SK-N-SH (cell line): ENCODE data around the gene PROK2. TPM values are rescaled to one million over a fixed set of nuclear protein-coding genes. Genes with fewer than 3 reads are reported as not detected.

Experiments
- CTCF ChIA-PET: fragments of 300-600, 350-600 bp; formaldehyde crosslinking; extraction: SDS; loops from one replicate; lab custom pipeline; 2021; lab: Yijun Ruan, JAX
- POLR2A ChIA-PET: fragments of 350-600 bp; sonication (Branson Sonifier 250); formaldehyde crosslinking; extraction: SDS; loops from one replicate; lab custom pipeline; 2020; ENCODE audit warnings: antibody characterized with exemption, inconsistent platforms; lab: Yijun Ruan, JAX
- DNase-seq: peaks from one replicate; pipeline ENCODE4 v3.0.0; 2012
- H2AFZ ChIP-seq: fragments of 200-600 bp; sonication (generic); 2 replicates; pipeline ENCODE4 v1.8.1; 2016; ENCODE audit warnings: antibody characterized with exemption, mild to moderate bottlenecking, low read depth
- H3F3A ChIP-seq: fragments of 200-600 bp; sonication (generic); replicated peaks from 2 replicates; pipeline ENCODE3; 2016; ENCODE audit warnings: antibody characterized with exemption, mild to moderate bottlenecking; ENCODE audit not compliant: insufficient read depth
- H3K27ac ChIP-seq, 2 experiments: fragments of 200-500 bp in 1 of 2; fragments of 200-600 bp in 1 of 2; sonication (Bioruptor generic) in 1 of 2; sonication (generic), shearing (Covaris generic) in 1 of 2; 2 replicates each; pipeline versions ENCODE4 v1.5.1 to v1.6.1; 2014 to 2016; ENCODE audit warnings: low read depth in 2 of 2, inconsistent platforms in 1 of 2, low read length in 1 of 2, mild to moderate bottlenecking in 1 of 2, mixed read lengths in 1 of 2
- H3K27me3 ChIP-seq: fragments of 200-600 bp; sonication (generic), shearing (Covaris generic); 2 replicates; pipeline ENCODE4 v1.6.1; 2016; ENCODE audit warnings: mixed run types; ENCODE audit not compliant: insufficient read depth
- H3K36me3 ChIP-seq, 2 experiments: fragments of 200-500 bp in 1 of 2; fragments of 200-600 bp in 1 of 2; sonication (Bioruptor generic) in 1 of 2; sonication (generic) in 1 of 2; replicated peaks in 1 of 2; 2 replicates each; pipeline versions ENCODE3 to v1.5.1; 2014 to 2016; ENCODE audit warnings: low read length in 1 of 2, mild to moderate bottlenecking in 1 of 2; ENCODE audit not compliant: insufficient read depth in 2 of 2, control insufficient read depth in 1 of 2
- H3K4me1 ChIP-seq, 2 experiments: fragments of 200-500 bp in 1 of 2; fragments of 200-600 bp in 1 of 2; sonication (Bioruptor generic) in 1 of 2; sonication (generic), shearing (Covaris generic) in 1 of 2; 2 replicates each; pipeline versions ENCODE4 v1.5.1 to v1.6.1; 2014 to 2016; ENCODE audit warnings: low read depth in 1 of 2, low read length in 1 of 2, mixed run types in 1 of 2; ENCODE audit not compliant: insufficient read depth in 2 of 2, control insufficient read depth in 1 of 2
- H3K4me2 ChIP-seq: fragments of 200-600 bp; sonication (generic), shearing (Covaris generic); 2 replicates; pipeline ENCODE4 v1.6.1; 2017; ENCODE audit warnings: mixed run types
- H3K4me3 ChIP-seq, 2 experiments: fragments of 200-500 bp in 1 of 2; fragments of 200-600 bp in 1 of 2; sonication (Bioruptor generic) in 1 of 2; sonication (generic), shearing (Covaris generic) in 1 of 2; 2 replicates each; pipeline versions ENCODE4 v1.5.1 to v1.8.1; 2014 to 2016; ENCODE audit warnings: low read depth in 2 of 2, inconsistent platforms in 1 of 2, low read length in 1 of 2, mild to moderate bottlenecking in 1 of 2, mixed read lengths in 1 of 2, moderate library complexity in 1 of 2
- H3K79me2 ChIP-seq: fragments of 200-600 bp; sonication (generic); 2 replicates; pipeline ENCODE4 v1.8.1; 2017; ENCODE audit warnings: mild to moderate bottlenecking; ENCODE audit not compliant: insufficient read depth
- H3K9ac ChIP-seq: fragments of 200-600 bp; sonication (generic); 2 replicates; pipeline ENCODE4 v1.6.1; 2017; ENCODE audit warnings: mixed run types
- H3K9me2 ChIP-seq: fragments of 200-600 bp; sonication (generic); 2 replicates; pipeline ENCODE4 v1.6.1; 2017; ENCODE audit warnings: mixed run types
- H3K9me3 ChIP-seq: fragments of 200-600 bp; sonication (generic); 2 replicates; pipeline ENCODE4 v1.6.1; 2017; ENCODE audit warnings: mixed run types, mild to moderate bottlenecking, moderate library complexity
- H4K20me1 ChIP-seq: fragments of 200-600 bp; sonication (generic); 2 replicates; pipeline ENCODE4 v1.6.1; 2017; ENCODE audit warnings: mild to moderate bottlenecking, mixed run types; ENCODE audit not compliant: insufficient read depth
- GABPA ChIP-seq: IDR thresholded peaks from 2 replicates; pipeline ENCODE4 v1.4.0; 2012; ENCODE audit warnings: low read depth, mild to moderate bottlenecking
- GATA2 ChIP-seq: sonication (generic); formaldehyde crosslinking; IDR thresholded peaks from 2 replicates; pipeline ENCODE4 v1.5.0; 2020; ENCODE audit warnings: mild to moderate bottlenecking, missing genetic modification reagents
- NFIC ChIP-seq: IDR thresholded peaks from 2 replicates; pipeline ENCODE4 v1.4.0; 2012; ENCODE audit warnings: borderline replicate concordance
- RAD21 ChIP-seq: IDR thresholded peaks from 2 replicates; pipeline ENCODE4 v1.6.1; 2012; ENCODE audit warnings: mild to moderate bottlenecking, low read length
- REST ChIP-seq: IDR thresholded peaks from 2 replicates; pipeline ENCODE4 v1.6.1; 2012; ENCODE audit warnings: mild to moderate bottlenecking, low read depth, low read length, moderate library complexity
- RXRA ChIP-seq: IDR thresholded peaks from 2 replicates; pipeline ENCODE4 v1.4.0; 2012; ENCODE audit warnings: low read depth, mild to moderate bottlenecking, borderline replicate concordance
- SMC3 ChIP-seq: IDR thresholded peaks from 2 replicates; pipeline ENCODE4 v1.6.1; 2012; ENCODE audit warnings: low read depth, low read length, improper control_type of control experiment
- YY1 ChIP-seq: IDR thresholded peaks from 2 replicates; pipeline ENCODE4 v1.4.0; 2012; ENCODE audit warnings: low read depth, mild to moderate bottlenecking
- WGBS: methylation state at CpG from one replicate; pipeline ENCODE4 v1.1.6; 2017; ENCODE audit warnings: low lambda C conversion rate; 5-methylcytosine and 5-hydroxymethylcytosine counted together
- polyA plus RNA-seq, 3 experiments: library from polyadenylated mRNA; depleted of rRNA; stranded (reverse); fragments of >200 nt; gene quantifications; 2 replicates each; pipeline ENCODE4 v1.2.3, GENCODE V29; 2012
- TF ChIP-seq, protein P1 (sequence below): IDR thresholded peaks from 2 replicates; pipeline ENCODE4 v1.4.0; 2012; ENCODE audit warnings: low read depth, borderline replicate concordance
- TF ChIP-seq, protein P2 (sequence below): IDR thresholded peaks from 2 replicates; pipeline ENCODE4 v1.4.0; 2012; ENCODE audit warnings: low read depth

The PROK2 gene
- polyA plus RNA-seq, 1 of the 3 experiments (the other 2 are of a cell fraction) = not detected

DNA sequence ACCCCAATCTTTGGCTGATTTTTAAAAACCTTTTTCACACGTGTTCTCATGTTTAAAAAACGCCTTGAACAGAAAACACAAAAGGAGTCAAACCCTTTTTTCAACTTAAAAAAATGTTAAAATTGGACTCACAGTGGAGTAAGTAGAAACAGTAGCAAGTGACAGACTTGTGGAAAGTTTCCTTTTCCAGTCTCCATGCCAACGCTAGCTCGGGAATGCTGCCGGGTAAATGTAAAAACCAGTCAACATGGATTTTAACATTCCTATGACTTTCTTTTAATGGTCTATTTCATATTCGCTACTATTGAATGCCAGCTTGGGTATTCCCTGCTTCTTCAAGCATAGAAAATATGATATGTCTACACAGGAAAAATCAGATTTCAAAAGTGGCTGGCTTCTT is 1.6 kb upstream of the PROK2 start:
- DNase-seq = no peak
- H3K9me2 ChIP-seq = no peaks in the 10 kb centered on the region
- H3K9ac ChIP-seq = no peak overlapping the region
- H3K9me3 ChIP-seq = no peaks in the 10 kb centered on the region
- no peak overlapping the region for H2AFZ ChIP-seq
- peaks cover 28% of the 10 kb centered on the region for H3K27me3 ChIP-seq
- H3K79me2 ChIP-seq = no peaks in the 10 kb centered on the region
- CTCF ChIA-PET = no interaction called here
- H3K4me3 ChIP-seq = no peak overlapping the region
- peaks cover 0 to 6% of the 10 kb centered on the region in 2 experiments; a peak in 1 of 4 replicates for H3K4me1 ChIP-seq
- H3K27ac ChIP-seq = no peak overlapping the region
- no peaks in the 10 kb centered on the region for H4K20me1 ChIP-seq
- TF ChIP-seq, protein P1, sequence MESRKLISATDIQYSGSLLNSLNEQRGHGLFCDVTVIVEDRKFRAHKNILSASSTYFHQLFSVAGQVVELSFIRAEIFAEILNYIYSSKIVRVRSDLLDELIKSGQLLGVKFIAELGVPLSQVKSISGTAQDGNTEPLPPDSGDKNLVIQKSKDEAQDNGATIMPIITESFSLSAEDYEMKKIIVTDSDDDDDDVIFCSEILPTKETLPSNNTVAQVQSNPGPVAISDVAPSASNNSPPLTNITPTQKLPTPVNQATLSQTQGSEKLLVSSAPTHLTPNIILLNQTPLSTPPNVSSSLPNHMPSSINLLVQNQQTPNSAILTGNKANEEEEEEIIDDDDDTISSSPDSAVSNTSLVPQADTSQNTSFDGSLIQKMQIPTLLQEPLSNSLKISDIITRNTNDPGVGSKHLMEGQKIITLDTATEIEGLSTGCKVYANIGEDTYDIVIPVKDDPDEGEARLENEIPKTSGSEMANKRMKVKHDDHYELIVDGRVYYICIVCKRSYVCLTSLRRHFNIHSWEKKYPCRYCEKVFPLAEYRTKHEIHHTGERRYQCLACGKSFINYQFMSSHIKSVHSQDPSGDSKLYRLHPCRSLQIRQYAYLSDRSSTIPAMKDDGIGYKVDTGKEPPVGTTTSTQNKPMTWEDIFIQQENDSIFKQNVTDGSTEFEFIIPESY = no peak
- TF ChIP-seq RXRA (no peak), REST (no peak), YY1 (no peak), GATA2 (CRISPR knock-in tag) (no peak), RAD21 (no peak), NFIC (no peak), GABPA (no peak)
- H3K4me2 ChIP-seq = no peak overlapping the region
- POLR2A ChIA-PET = no interaction called here
- WGBS = 69% methylated on average over 6 of the region's 6 CpGs
- no peaks in the 10 kb centered on the region for H3F3A ChIP-seq
- no peaks in the 10 kb centered on the region for H3K36me3 ChIP-seq

GRCh38 chr3:71786217-71786549 is 1.2 kb upstream of the PROK2 start:
- H3K27ac ChIP-seq = no peak overlapping the region
- H2AFZ ChIP-seq = no peak overlapping the region
- H3F3A ChIP-seq = no peaks in the 10 kb centered on the region
- H3K4me2 ChIP-seq = no peak overlapping the region
- no peaks in the 10 kb centered on the region for H3K9me2 ChIP-seq
- H3K4me3 ChIP-seq = no peak overlapping the region
- POLR2A ChIA-PET = no interaction called here
- 81% methylated on average over 8 of the region's 8 CpGs for WGBS
- no peak for DNase-seq
- peaks cover 0 to 6% of the 10 kb centered on the region in 2 experiments; a peak in 1 of 4 replicates for H3K4me1 ChIP-seq
- CTCF ChIA-PET = no interaction called here
- TF ChIP-seq SMC3 (no peak), GABPA (no peak), RAD21 (no peak)
- TF ChIP-seq, protein P2, sequence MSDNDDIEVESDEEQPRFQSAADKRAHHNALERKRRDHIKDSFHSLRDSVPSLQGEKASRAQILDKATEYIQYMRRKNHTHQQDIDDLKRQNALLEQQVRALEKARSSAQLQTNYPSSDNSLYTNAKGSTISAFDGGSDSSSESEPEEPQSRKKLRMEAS = no peak
- H3K9ac ChIP-seq = no peak overlapping the region
- H3K27me3 ChIP-seq = peaks cover 28% of the 10 kb centered on the region
- H3K79me2 ChIP-seq = no peaks in the 10 kb centered on the region
- H4K20me1 ChIP-seq = no peaks in the 10 kb centered on the region
- no peaks in the 10 kb centered on the region for H3K9me3 ChIP-seq
- no peaks in the 10 kb centered on the region for H3K36me3 ChIP-seq
